ENCODE measurements around the gene DNPH1.

The DNPH1 gene

DNA sequence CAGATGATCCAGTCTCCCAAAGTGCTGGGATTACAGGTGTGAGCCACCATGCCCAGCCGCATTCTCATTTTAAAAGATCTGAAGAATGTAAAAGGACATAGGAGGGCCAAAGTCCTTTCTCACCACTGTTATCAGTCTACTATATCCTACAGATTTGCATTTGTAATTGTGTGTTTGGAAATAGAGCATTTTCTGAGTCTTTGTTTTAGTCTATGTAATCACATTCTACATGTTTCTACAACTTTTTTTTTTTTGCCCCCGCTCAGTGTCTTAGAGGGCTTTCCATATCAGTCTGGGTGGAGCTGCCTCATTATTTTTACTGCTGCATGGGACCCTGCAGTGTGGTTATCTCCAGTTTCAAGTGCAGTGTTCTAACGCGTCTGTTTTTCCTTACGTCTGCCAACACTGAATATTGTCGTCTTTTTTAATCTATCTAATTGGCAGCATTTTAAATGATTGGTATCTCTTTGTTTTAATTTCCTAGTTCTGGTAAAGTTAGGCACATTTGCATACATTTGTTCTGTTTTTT is 39.4 kb downstream of the DNPH1 start:
- Histone ChIP-seq H3K27me3 (ENCODE audit: control insufficient read depth in 1 of 2, insufficient read depth in 1 of 2, low read length in 2 of 2) (no peaks in the 10 kb centered on the region), H2BK5ac (ENCODE audit: low read depth, low read length, poor library complexity, severe bottlenecking) (no peak overlapping the region), H2AFZ (ENCODE audit: low read depth, low read length) (no peak overlapping the region), H2AK5ac (ENCODE audit: low read length, severe bottlenecking) (no peak overlapping the region), H2BK120ac (ENCODE audit: low read depth, low read length) (no peak overlapping the region), H3K79me1 (replicated peaks; ENCODE audit: low read length, poor library complexity, severe bottlenecking) (peaks cover 32% of the 10 kb centered on the region), H3K4me3 (ENCODE audit: insufficient read depth in 1 of 2, low read depth in 1 of 2, low read length in 2 of 2) (no peak overlapping the region), H4K8ac (ENCODE audit: low read length) (no peak overlapping the region), H2BK12ac (ENCODE audit: low read length in 2 of 2) (no peak overlapping the region), H3K14ac (ENCODE audit: low read length in 2 of 2) (no peak overlapping the region), H3K9ac (ENCODE audit: low read length) (no peak overlapping the region), H3K36me3 (ENCODE audit: control insufficient read depth in 1 of 2, insufficient read depth in 2 of 2, low read depth in 1 of 2, low read length in 2 of 2) (peaks cover 51 to 60% of the 10 kb centered on the region in 2 experiments), H3K4me2 (ENCODE audit: low read length, poor library complexity, severe bottlenecking) (no peak overlapping the region), H3K18ac (ENCODE audit: low read depth in 1 of 2, low read length in 2 of 2) (no peak overlapping the region), H3K23ac (ENCODE audit: low read length in 2 of 2) (no peak overlapping the region), H2BK15ac (ENCODE audit: low read depth, poor library complexity, severe bottlenecking) (no peak overlapping the region), H3K9me3 (ENCODE audit: control insufficient read depth, low read length) (no peaks in the 10 kb centered on the region), H3K27ac (ENCODE audit: low read length, poor library complexity, severe bottlenecking) (no peak overlapping the region), H3K4ac (ENCODE audit: low read depth in 1 of 2, low read length in 2 of 2) (no peak overlapping the region), H3K4me1 (ENCODE audit: control insufficient read depth, insufficient read depth, low read depth, low read length) (peaks cover 3% of the 10 kb centered on the region), H4K91ac (ENCODE audit: low read length) (no peak overlapping the region)
- WGBS = 87% methylated on average over 4 of the region's 6 CpGs
- no peak for DNase-seq

DNA sequence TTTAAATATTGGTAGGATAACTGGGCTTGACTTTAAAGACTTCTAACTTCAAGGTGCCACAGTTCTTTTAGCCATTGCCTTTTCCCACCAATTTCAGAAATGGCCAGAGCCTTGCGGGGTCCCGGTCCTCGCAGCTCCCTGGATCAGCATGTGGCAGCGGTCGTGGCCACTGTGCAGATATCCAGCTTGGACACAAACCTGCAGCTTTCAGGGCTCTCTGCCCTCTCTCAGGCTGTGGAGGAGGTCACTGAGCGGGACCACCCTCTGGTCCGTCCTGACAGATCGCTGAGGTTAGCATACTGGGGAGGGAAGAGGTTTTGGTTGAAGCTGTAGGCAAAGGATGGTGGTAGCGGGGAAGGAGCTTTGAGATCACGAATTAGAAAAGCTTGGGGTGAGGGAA is 40.9 kb downstream of the DNPH1 start:
- H2BK12ac ChIP-seq (ENCODE audit: low read length in 2 of 2) = no peak overlapping the region
- H3K9me3 ChIP-seq (ENCODE audit: control insufficient read depth, low read length) = no peaks in the 10 kb centered on the region
- H3K4me1 ChIP-seq (ENCODE audit: control insufficient read depth, insufficient read depth, low read depth, low read length) = peaks cover 9% of the 10 kb centered on the region
- no peak overlapping the region for H3K4ac ChIP-seq (ENCODE audit: low read depth in 1 of 2, low read length in 2 of 2)
- WGBS = 98% methylated on average over 9 of the region's 10 CpGs
- H3K14ac ChIP-seq (ENCODE audit: low read length in 2 of 2) = no peak overlapping the region
- H2BK5ac ChIP-seq (ENCODE audit: low read depth, low read length, poor library complexity, severe bottlenecking) = no peak overlapping the region
- peaks cover 53 to 62% of the 10 kb centered on the region in 2 experiments for H3K36me3 ChIP-seq (ENCODE audit: control insufficient read depth in 1 of 2, insufficient read depth in 2 of 2, low read depth in 1 of 2, low read length in 2 of 2)
- no peak overlapping the region for H2AFZ ChIP-seq (ENCODE audit: low read depth, low read length)
- H3K4me3 ChIP-seq (ENCODE audit: insufficient read depth in 1 of 2, low read depth in 1 of 2, low read length in 2 of 2) = no peak overlapping the region
- H3K23ac ChIP-seq (ENCODE audit: low read length in 2 of 2) = no peak overlapping the region
- H3K9ac ChIP-seq (ENCODE audit: low read length) = no peak overlapping the region
- H2BK120ac ChIP-seq (ENCODE audit: low read depth, low read length) = no peak overlapping the region
- no peak overlapping the region for H4K91ac ChIP-seq (ENCODE audit: low read length)
- no peak for DNase-seq
- H3K27ac ChIP-seq (ENCODE audit: low read length, poor library complexity, severe bottlenecking) = no peak overlapping the region
- no peak overlapping the region for H2BK15ac ChIP-seq (ENCODE audit: low read depth, poor library complexity, severe bottlenecking)
- H3K4me2 ChIP-seq (ENCODE audit: low read length, poor library complexity, severe bottlenecking) = no peak overlapping the region
- H3K27me3 ChIP-seq (ENCODE audit: control insufficient read depth in 1 of 2, insufficient read depth in 1 of 2, low read length in 2 of 2) = no peaks in the 10 kb centered on the region
- H4K8ac ChIP-seq (ENCODE audit: low read length) = no peak overlapping the region
- H3K79me1 ChIP-seq (replicated peaks; ENCODE audit: low read length, poor library complexity, severe bottlenecking) = peaks cover 39% of the 10 kb centered on the region
- no peak overlapping the region for H2AK5ac ChIP-seq (ENCODE audit: low read length, severe bottlenecking)
- H3K18ac ChIP-seq (ENCODE audit: low read depth in 1 of 2, low read length in 2 of 2) = no peak overlapping the region

GRCh38 chr6:43187821-43188220 is 41.5 kb downstream of the DNPH1 start:
- Histone ChIP-seq H2AK5ac (ENCODE audit: low read length, severe bottlenecking) (no peak overlapping the region), H4K8ac (ENCODE audit: low read length) (no peak overlapping the region), H2BK5ac (ENCODE audit: low read depth, low read length, poor library complexity, severe bottlenecking) (no peak overlapping the region), H3K4me3 (ENCODE audit: insufficient read depth in 1 of 2, low read depth in 1 of 2, low read length in 2 of 2) (no peak overlapping the region), H3K36me3 (ENCODE audit: control insufficient read depth in 1 of 2, insufficient read depth in 2 of 2, low read depth in 1 of 2, low read length in 2 of 2) (peaks cover 49 to 56% of the 10 kb centered on the region in 2 experiments), H3K27ac (ENCODE audit: low read length, poor library complexity, severe bottlenecking) (no peak overlapping the region), H3K27me3 (ENCODE audit: control insufficient read depth in 1 of 2, insufficient read depth in 1 of 2, low read length in 2 of 2) (no peaks in the 10 kb centered on the region), H3K23ac (ENCODE audit: low read length in 2 of 2) (no peak overlapping the region), H3K18ac (ENCODE audit: low read depth in 1 of 2, low read length in 2 of 2) (no peak overlapping the region), H3K14ac (ENCODE audit: low read length in 2 of 2) (no peak overlapping the region), H2BK120ac (ENCODE audit: low read depth, low read length) (no peak overlapping the region), H3K79me1 (replicated peaks; ENCODE audit: low read length, poor library complexity, severe bottlenecking) (peaks cover 41% of the 10 kb centered on the region), H2BK15ac (ENCODE audit: low read depth, poor library complexity, severe bottlenecking) (no peak overlapping the region), H2BK12ac (ENCODE audit: low read length in 2 of 2) (no peak overlapping the region), H4K91ac (ENCODE audit: low read length) (no peak overlapping the region), H3K4me1 (ENCODE audit: control insufficient read depth, insufficient read depth, low read depth, low read length) (peaks cover 10% of the 10 kb centered on the region), H3K4me2 (ENCODE audit: low read length, poor library complexity, severe bottlenecking) (no peak overlapping the region), H3K9me3 (ENCODE audit: control insufficient read depth, low read length) (no peaks in the 10 kb centered on the region), H3K4ac (ENCODE audit: low read depth in 1 of 2, low read length in 2 of 2) (no peak overlapping the region), H2AFZ (ENCODE audit: low read depth, low read length) (no peak overlapping the region), H3K9ac (ENCODE audit: low read length) (no peak overlapping the region)
- WGBS = 97% methylated on average over 6 of the region's 7 CpGs
- DNase-seq = no peak

DNA sequence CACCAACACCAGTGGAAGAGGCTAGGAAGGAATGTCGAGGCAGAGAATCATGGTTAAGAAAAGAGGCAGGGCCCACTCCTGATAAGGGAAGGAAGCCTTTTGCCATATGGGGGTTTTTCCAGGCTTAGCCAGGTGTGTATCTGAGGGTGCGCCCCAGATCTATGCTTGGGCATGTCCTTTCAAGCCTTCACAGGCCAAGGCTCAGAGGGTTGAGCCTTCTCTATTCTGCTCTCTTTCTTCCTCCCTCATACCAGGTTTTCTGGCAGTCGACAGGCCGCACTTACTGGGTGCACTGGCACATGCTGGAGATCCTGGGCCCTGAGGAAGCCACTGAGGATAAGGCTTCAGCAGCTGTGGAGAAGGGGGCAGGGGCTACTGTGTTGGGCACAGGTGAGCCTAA is 42.6 kb downstream of the DNPH1 start:
- H3K27me3 ChIP-seq (ENCODE audit: control insufficient read depth in 1 of 2, insufficient read depth in 1 of 2, low read length in 2 of 2) = no peaks in the 10 kb centered on the region
- no peak overlapping the region for H3K4me3 ChIP-seq (ENCODE audit: insufficient read depth in 1 of 2, low read depth in 1 of 2, low read length in 2 of 2)
- H3K23ac ChIP-seq (ENCODE audit: low read length in 2 of 2) = no peak overlapping the region
- no peak overlapping the region for H3K9ac ChIP-seq (ENCODE audit: low read length)
- peaks cover 12% of the 10 kb centered on the region for H3K4me1 ChIP-seq (ENCODE audit: control insufficient read depth, insufficient read depth, low read depth, low read length)
- H3K79me1 ChIP-seq (replicated peaks; ENCODE audit: low read length, poor library complexity, severe bottlenecking) = peaks cover 40% of the 10 kb centered on the region
- H3K14ac ChIP-seq (ENCODE audit: low read length in 2 of 2) = no peak overlapping the region
- H3K4ac ChIP-seq (ENCODE audit: low read depth in 1 of 2, low read length in 2 of 2) = no peak overlapping the region
- H2BK15ac ChIP-seq (ENCODE audit: low read depth, poor library complexity, severe bottlenecking) = no peak overlapping the region
- no peak for DNase-seq
- H3K27ac ChIP-seq (ENCODE audit: low read length, poor library complexity, severe bottlenecking) = no peak overlapping the region
- H4K91ac ChIP-seq (ENCODE audit: low read length) = no peak overlapping the region
- H2AK5ac ChIP-seq (ENCODE audit: low read length, severe bottlenecking) = no peak overlapping the region
- H3K36me3 ChIP-seq (ENCODE audit: control insufficient read depth in 1 of 2, insufficient read depth in 2 of 2, low read depth in 1 of 2, low read length in 2 of 2) = peaks cover 39 to 53% of the 10 kb centered on the region in 2 experiments
- H3K18ac ChIP-seq (ENCODE audit: low read depth in 1 of 2, low read length in 2 of 2) = no peak overlapping the region
- no peak overlapping the region for H2BK12ac ChIP-seq (ENCODE audit: low read length in 2 of 2)
- no peak overlapping the region for H2BK120ac ChIP-seq (ENCODE audit: low read depth, low read length)
- no peak overlapping the region for H2AFZ ChIP-seq (ENCODE audit: low read depth, low read length)
- no peak overlapping the region for H3K4me2 ChIP-seq (ENCODE audit: low read length, poor library complexity, severe bottlenecking)
- H4K8ac ChIP-seq (ENCODE audit: low read length) = no peak overlapping the region
- H2BK5ac ChIP-seq (ENCODE audit: low read depth, low read length, poor library complexity, severe bottlenecking) = no peak overlapping the region
- 98% methylated on average over 4 of the region's 4 CpGs for WGBS
- H3K9me3 ChIP-seq (ENCODE audit: control insufficient read depth, low read length) = no peaks in the 10 kb centered on the region

Measured in mesenchymal stem cell (in vitro differentiated cells and primary cell).